Gastroesophageal sphincter (tissue), 4 donors: ENCODE data around the gene CTNND2. TPM values are rescaled to one million over a fixed set of nuclear protein-coding genes. Genes with fewer than 3 reads are reported as not detected.

Experiments
- ATAC-seq: fragments of 150-250 bp; one replicate; pipeline ENCODE4 v1.9.1; 2016; ENCODE audit warnings: mild to moderate bottlenecking, moderate library complexity
- H3K27ac ChIP-seq, 4 donors: fragments of 200-600 bp; sonication (generic) in 3 of 4; 1 replicate in 3 of 4; 2 replicates in 1 of 4; pipeline ENCODE4 v1.5.1; 2016 to 2019
- H3K27me3 ChIP-seq: fragments of 200-600 bp; sonication (generic); one replicate; pipeline ENCODE4 v1.5.1; 2019
- H3K36me3 ChIP-seq, 2 donors: fragments of 200-600 bp; sonication (generic); one replicate each; pipeline ENCODE4 v1.5.1; 2019; ENCODE audit warnings: control low read depth in 1 of 2
- H3K4me1 ChIP-seq, 3 donors: fragments of 200-600 bp; sonication (generic); 1 replicate in 2 of 3; 2 replicates in 1 of 3; pipeline ENCODE4 v1.5.1; 2016 to 2019; ENCODE audit warnings: control low read depth in 2 of 3
- H3K4me3 ChIP-seq, 2 donors: fragments of 200-600 bp; sonication (generic); one replicate each; pipeline ENCODE4 v1.5.1; 2019; ENCODE audit warnings: mild to moderate bottlenecking in 1 of 2, moderate library complexity in 1 of 2
- H3K9me3 ChIP-seq, 3 donors: fragments of 200-600 bp; sonication (generic); one replicate each; pipeline ENCODE4 v1.5.1; 2017 to 2019; ENCODE audit warnings: control low read depth in 2 of 3
- CTCF ChIP-seq, 4 experiments: fragments of 200-600 bp in 2 of 4; fragments of 450-650 bp in 2 of 4; sonication (generic) in 1 of 4; IDR thresholded peaks; one replicate each; pipeline ENCODE4 v1.5.1; 2017 to 2019; ENCODE audit warnings: antibody characterized with exemption in 4 of 4, mild to moderate bottlenecking in 2 of 4, moderate library complexity in 2 of 4
- EP300 ChIP-seq: sonication (generic); formaldehyde crosslinking; IDR thresholded peaks from one replicate; pipeline ENCODE4 v1.6.1; 2017; ENCODE audit warnings: antibody characterized with exemption, mild to moderate bottlenecking
- POLR2A ChIP-seq, 2 donors: fragments of 450-650 bp; IDR thresholded peaks; one replicate each; pipeline ENCODE4 v1.6.1; 2017; ENCODE audit warnings: antibody characterized with exemption in 2 of 2, mild to moderate bottlenecking in 2 of 2, moderate library complexity in 1 of 2
- POLR2AphosphoS5 ChIP-seq: sonication (generic); formaldehyde crosslinking; IDR thresholded peaks from one replicate; pipeline ENCODE4 v1.6.1; 2017; ENCODE audit warnings: antibody characterized with exemption
- WGBS, 2 donors: methylation state at CpG; one replicate each; pipeline ENCODE4 v1.1.5; 2018; ENCODE audit warnings: low coverage in 1 of 2; 5-methylcytosine and 5-hydroxymethylcytosine counted together
- total RNA-seq, 4 donors: library from RNA; depleted of rRNA; stranded (reverse); fragments of >200 nt; gene quantifications; one replicate each; pipeline ENCODE4 v1.1.0, GENCODE V29; 2016

CTNND2 gene
- total RNA-seq, 4 donors from 2014 or later = 0.40 to 3.1 (median 1.9) TPM

- Histone ChIP-seq H3K27me3 (peaks cover 4% of the 10 kb centered on the region), H3K9me3 (no peaks in the 10 kb centered on the region), H3K27ac (no peak overlapping the region), H3K36me3 (no peaks in the 10 kb centered on the region), H3K4me1 (no peaks in the 10 kb centered on the region), H3K4me3 (no peak overlapping the region)
- WGBS, 2 donors = 100% methylated on average over 1 of the region's 14 CpGs
- no peak for ATAC-seq
- no peak for TF ChIP-seq POLR2A (IDR thresholded peaks at IDR 0.05)
- no peak for TF ChIP-seq CTCF (IDR thresholded peaks at IDR 0.05)
- TF ChIP-seq EP300 = no peak
- TF ChIP-seq POLR2AphosphoS5 = no peak
Measured at GRCh38 chr5:10973316-10973715, 930.9 kb downstream of the CTNND2 start.

GRCh38 chr5:10969684-10970180 is 934.5 kb downstream of the CTNND2 start:
- TF ChIP-seq CTCF (IDR thresholded peaks at IDR 0.05) (no peak), EP300 (no peak), POLR2A (IDR thresholded peaks at IDR 0.05) (no peak), POLR2AphosphoS5 (no peak)
- Histone ChIP-seq H3K9me3 (no peaks in the 10 kb centered on the region), H3K27me3 (no peaks in the 10 kb centered on the region), H3K27ac (no peak overlapping the region), H3K4me3 (no peak overlapping the region), H3K36me3 (no peaks in the 10 kb centered on the region), H3K4me1 (no peaks in the 10 kb centered on the region)
- ATAC-seq = no peak
- WGBS, 2 donors = 48% methylated on average over 8 of the region's 8 CpGs; no CpG with 5 or more reads in 1 of the 2 donors

- TF ChIP-seq POLR2A (IDR thresholded peaks at IDR 0.05) (no peak), CTCF (IDR thresholded peaks at IDR 0.05) (no peak), EP300 (no peak), POLR2AphosphoS5 (no peak)
- Histone ChIP-seq H3K9me3 (peaks cover 0 to 2% (median 0%) of the 10 kb centered on the region in 3 donors), H3K27me3 (no peaks in the 10 kb centered on the region), H3K36me3 (no peaks in the 10 kb centered on the region), H3K27ac (no peak overlapping the region), H3K4me1 (no peaks in the 10 kb centered on the region), H3K4me3 (no peak overlapping the region)
- WGBS, 2 donors = 21 to 38% methylated on average over 6 of the region's 6 CpGs
- no peak for ATAC-seq
Measured at GRCh38 chr5:10964806-10965205, 939.4 kb downstream of the CTNND2 start.

- ATAC-seq = no peak
- Histone ChIP-seq H3K27me3 (no peaks in the 10 kb centered on the region), H3K4me1 (no peaks in the 10 kb centered on the region), H3K4me3 (no peak overlapping the region), H3K9me3 (peaks cover 0 to 26% (median 0%) of the 10 kb centered on the region in 3 donors), H3K27ac (no peak overlapping the region), H3K36me3 (no peaks in the 10 kb centered on the region)
- TF ChIP-seq POLR2A (IDR thresholded peaks at IDR 0.05) (no peak), EP300 (no peak), CTCF (IDR thresholded peaks at IDR 0.05) (no peak), POLR2AphosphoS5 (no peak)
Measured at GRCh38 chr5:10958728-10959127, 945.5 kb downstream of the CTNND2 start.

- 90 to 100% methylated on average over 2 to 3 of the region's 5 CpGs for WGBS, 2 donors
- Histone ChIP-seq H3K27me3 (peaks cover 3% of the 10 kb centered on the region), H3K36me3 (no peaks in the 10 kb centered on the region), H3K4me1 (no peaks in the 10 kb centered on the region), H3K27ac (no peak overlapping the region), H3K4me3 (no peak overlapping the region), H3K9me3 (no peaks in the 10 kb centered on the region)
- ATAC-seq = no peak
- TF ChIP-seq POLR2A (IDR thresholded peaks at IDR 0.05) = no peak
- no peak for TF ChIP-seq CTCF (IDR thresholded peaks at IDR 0.05)
- no peak for TF ChIP-seq POLR2AphosphoS5
- no peak for TF ChIP-seq EP300
Measured at GRCh38 chr5:10949856-10950630, 954.2 kb downstream of the CTNND2 start.
